ENCODE results near the gene CDC42EP5. TPM values are rescaled to one million over a fixed set of nuclear protein-coding genes. Genes with fewer than 3 reads are reported as not detected.
A peak's percentile ranks its signal among the peaks of the same experiment; 100 is the strongest.
"Not testable (repeated sequence)": the region's sequence is repeated elsewhere in the genome, so short reads cannot be mapped to it uniquely, and the experiment has no call there.

The CDC42EP5 gene
- total RNA-seq, 6 donors from 2014 or later = 11.1 to 40.4 (median 20.6) TPM

- Histone ChIP-seq H3K9me3 (no peaks in the 10 kb centered on the region), H3K4me3 (no peak overlapping the region), H3K27ac (no peak overlapping the region), H3K4me1 (no peaks in the 10 kb centered on the region), H3K27me3 (no peaks in the 10 kb centered on the region), H3K36me3 (no peaks in the 10 kb centered on the region)
- 70 to 87% methylated on average over 10 of the region's 10 CpGs for WGBS, 2 donors
- DNase-seq = no peak
- TF ChIP-seq POLR2AphosphoS5 (IDR thresholded peaks at IDR 0.05) (no peak), EP300 (IDR thresholded peaks at IDR 0.05) (no peak), POLR2A (IDR thresholded peaks at IDR 0.05) (no peak), CTCF (IDR thresholded peaks at IDR 0.05) (no peak)
- ATAC-seq (ENCODE audit: low FRiP score in 2 of 2) = no peak
These were observed 33.0 kb upstream of the CDC42EP5 start for GRCh38 chr19:54506079-54506478.

- ATAC-seq (ENCODE audit: low FRiP score in 2 of 2); DNase-seq; H3K4me3 ChIP-seq; H3K9me3 ChIP-seq; H3K27me3 ChIP-seq; H3K27ac ChIP-seq; H3K36me3 ChIP-seq; H3K4me1 ChIP-seq: not testable (repeated sequence)
- 73 to 79% methylated on average over 4 of the region's 4 CpGs for WGBS, 2 donors
These were observed 32.4 kb upstream of the CDC42EP5 start for GRCh38 chr19:54505542-54505941.

GRCh38 chr19:54502518-54503048 is 29.5 kb upstream of the CDC42EP5 start, which contains the start of gene LAIR2:
TSS of gene LAIR2 (plus strand) at chr19:54502831. CDS start at chr19:54502919, 88 bp downstream.
- H3K4me1 ChIP-seq = no peaks in the 10 kb centered on the region
- H3K27me3 ChIP-seq = no peaks in the 10 kb centered on the region
- no peaks in the 10 kb centered on the region for H3K36me3 ChIP-seq
- no peak within 1 kb of the TSS for H3K4me3 ChIP-seq
- H3K27ac ChIP-seq = no peak within 1 kb of the TSS
- H3K9me3 ChIP-seq = no peaks in the 10 kb centered on the region
- peak in 1 of 2 donors; percentile 54 for ATAC-seq (ENCODE audit: low FRiP score in 2 of 2)
- TF ChIP-seq POLR2A (IDR thresholded peaks at IDR 0.05) = no peak
- TF ChIP-seq EP300 (IDR thresholded peaks at IDR 0.05) = no peak
- TF ChIP-seq POLR2AphosphoS5 (IDR thresholded peaks at IDR 0.05) = no peak
- no peak for TF ChIP-seq CTCF (IDR thresholded peaks at IDR 0.05)
- WGBS, 2 donors = 60 to 75% methylated on average over 9 to 14 of the region's 14 CpGs
- no peak for DNase-seq

GRCh38 chr19:54498451-54498772 is 25.3 kb upstream of the CDC42EP5 start:
- not testable (repeated sequence) for H3K27me3 ChIP-seq, H3K36me3 ChIP-seq, DNase-seq, H3K27ac ChIP-seq, H3K4me3 ChIP-seq, H3K4me1 ChIP-seq, H3K9me3 ChIP-seq
- peak; percentile 30 to 44 for ATAC-seq (ENCODE audit: low FRiP score in 2 of 2)
- 78 to 80% methylated on average over 8 of the region's 9 CpGs for WGBS, 2 donors

- not testable (repeated sequence) for H3K36me3 ChIP-seq; ATAC-seq (ENCODE audit: low FRiP score in 2 of 2); H3K4me1 ChIP-seq; H3K9me3 ChIP-seq; H3K27ac ChIP-seq; DNase-seq; H3K27me3 ChIP-seq; H3K4me3 ChIP-seq
- WGBS, 2 donors = 49 to 69% methylated on average over 4 to 5 of the region's 15 CpGs
These were observed 24.8 kb upstream of the CDC42EP5 start for GRCh38 chr19:54497747-54498450.

- DNase-seq; H3K4me1 ChIP-seq; H3K4me3 ChIP-seq; H3K27ac ChIP-seq; H3K9me3 ChIP-seq; H3K27me3 ChIP-seq; H3K36me3 ChIP-seq; ATAC-seq (ENCODE audit: low FRiP score in 2 of 2): not testable (repeated sequence)
- WGBS, 2 donors = 50 to 56% methylated on average over 5 of the region's 5 CpGs
These were observed 22.2 kb upstream of the CDC42EP5 start for GRCh38 chr19:54495284-54495683.

- TF ChIP-seq EP300 (IDR thresholded peaks at IDR 0.05) (no peak), POLR2A (IDR thresholded peaks at IDR 0.05) (no peak), CTCF (IDR thresholded peaks at IDR 0.05) (no peak), POLR2AphosphoS5 (IDR thresholded peaks at IDR 0.05) (no peak)
- no peak for DNase-seq
- 80 to 82% methylated on average over 10 of the region's 10 CpGs for WGBS, 2 donors
- ATAC-seq (ENCODE audit: low FRiP score in 2 of 2) = no peak
- Histone ChIP-seq H3K36me3 (no peaks in the 10 kb centered on the region), H3K27ac (no peak overlapping the region), H3K9me3 (no peaks in the 10 kb centered on the region), H3K4me3 (no peak overlapping the region), H3K4me1 (no peaks in the 10 kb centered on the region), H3K27me3 (no peaks in the 10 kb centered on the region)
These were observed 21.0 kb upstream of the CDC42EP5 start for GRCh38 chr19:54493967-54494585.

GRCh38 chr19:54493056-54493455 is 20.0 kb upstream of the CDC42EP5 start:
- peak in 1 of 2 donors; percentile 34 for ATAC-seq (ENCODE audit: low FRiP score in 2 of 2)
- DNase-seq, H3K27ac ChIP-seq, H3K4me1 ChIP-seq, H3K4me3 ChIP-seq, H3K27me3 ChIP-seq, H3K36me3 ChIP-seq, H3K9me3 ChIP-seq: not testable (repeated sequence)
- 80 to 87% methylated on average over 5 of the region's 5 CpGs for WGBS, 2 donors

Data from upper lobe of left lung (tissue), 6 donors.